Neural crest cell (in vitro differentiated cells): ENCODE results near the gene HYAL2. TPM values are rescaled to one million over a fixed set of nuclear protein-coding genes. Genes with fewer than 3 reads are reported as not detected.
A peak's percentile ranks its signal among the peaks of the same experiment; 100 is the strongest.

Experiments used
- DNase-seq: peaks from one replicate; pipeline ENCODE4 v3.0.0; 2021; ENCODE audit warnings: low read depth, mixed read lengths, low spot score
- H3K27ac Mint-ChIP-seq: one replicate; pipeline ENCODE4 v1.8.0; 2021; ENCODE audit warnings: mild to moderate bottlenecking, mixed read lengths; ENCODE audit not compliant: unreplicated experiment
- H3K27me3 Mint-ChIP-seq: 2 replicates; pipeline ENCODE4 v1.8.0; 2021; ENCODE audit warnings: low read depth, mild to moderate bottlenecking, mixed read lengths
- H3K36me3 Mint-ChIP-seq: 2 replicates; pipeline ENCODE4 v1.8.0; 2021; ENCODE audit warnings: low read depth, mild to moderate bottlenecking, mixed read lengths
- H3K4me1 Mint-ChIP-seq: 2 replicates; pipeline ENCODE4 v1.8.0; 2021; ENCODE audit warnings: mixed read lengths
- H3K4me3 Mint-ChIP-seq: one replicate; pipeline ENCODE4 v1.8.0; 2021; ENCODE audit warnings: mild to moderate bottlenecking, mixed read lengths
- H3K9me3 Mint-ChIP-seq: 2 replicates; pipeline ENCODE4 v1.8.0; 2021; ENCODE audit warnings: mixed read lengths
- CTCF ChIP-seq: fragments of 200-600 bp; sonication (generic); conservative IDR thresholded peaks from 2 replicates; pipeline ENCODE4 v1.5.0; 2021; ENCODE audit warnings: antibody characterized with exemption, mild to moderate bottlenecking
- total RNA-seq: library from RNA; stranded (reverse); gene quantifications from 2 replicates; pipeline ENCODE4 v1.2.1, GENCODE V29; 2021

The HYAL2 gene
- total RNA-seq, 1 donor from 2014 or later, result 78.0 TPM

- TF ChIP-seq CTCF, result no peak
- Mint-ChIP-seq H3K27me3 (no peaks in the 10 kb centered on the region), H3K9me3 (no peaks in the 10 kb centered on the region), H3K4me1 (peaks cover 44% of the 10 kb centered on the region), H3K36me3 (peaks cover 5% of the 10 kb centered on the region), H3K4me3 (peak overlapping the region; percentile 94), H3K27ac (no peak overlapping the region)
- DNase-seq, result no peak
Observed at GRCh38 chr3:50325113-50325480, 2.6 kb upstream of the HYAL2 start.

GRCh38 chr3:50324351-50325112 is 2.0 kb upstream of the HYAL2 start:
- peak overlapping the region; percentile 94 for H3K4me3 Mint-ChIP-seq
- peak; percentile 79 for DNase-seq
- H3K9me3 Mint-ChIP-seq, result no peaks in the 10 kb centered on the region
- TF ChIP-seq CTCF, result peak; percentile 81
- peaks cover 9% of the 10 kb centered on the region for H3K36me3 Mint-ChIP-seq
- no peak overlapping the region for H3K27ac Mint-ChIP-seq
- H3K4me1 Mint-ChIP-seq, result peaks cover 49% of the 10 kb centered on the region
- no peaks in the 10 kb centered on the region for H3K27me3 Mint-ChIP-seq

- no peak for TF ChIP-seq CTCF
- Mint-ChIP-seq H3K9me3 (no peaks in the 10 kb centered on the region), H3K27ac (no peak overlapping the region), H3K4me3 (peak overlapping the region; percentile 94), H3K27me3 (no peaks in the 10 kb centered on the region), H3K4me1 (peaks cover 58% of the 10 kb centered on the region), H3K36me3 (peaks cover 11% of the 10 kb centered on the region)
- DNase-seq, result no peak
Observed at GRCh38 chr3:50323614-50324199, 1.2 kb upstream of the HYAL2 start.

- peaks cover 58% of the 10 kb centered on the region for H3K4me1 Mint-ChIP-seq
- TF ChIP-seq CTCF, result no peak
- H3K9me3 Mint-ChIP-seq, result no peaks in the 10 kb centered on the region
- no peak overlapping the region for H3K27ac Mint-ChIP-seq
- no peaks in the 10 kb centered on the region for H3K27me3 Mint-ChIP-seq
- no peak for DNase-seq
- peaks cover 13% of the 10 kb centered on the region for H3K36me3 Mint-ChIP-seq
- H3K4me3 Mint-ChIP-seq, result peak overlapping the region; percentile 94
Observed at GRCh38 chr3:50323092-50323600, 601 bp upstream of the HYAL2 start.

- TF ChIP-seq CTCF, result no peak
- Mint-ChIP-seq H3K27me3 (no peaks in the 10 kb centered on the region), H3K27ac (peak overlapping the region; percentile 100), H3K36me3 (peaks cover 10% of the 10 kb centered on the region), H3K4me3 (peak overlapping the region; percentile 94), H3K4me1 (peaks cover 53% of the 10 kb centered on the region), H3K9me3 (no peaks in the 10 kb centered on the region)
- DNase-seq, result no peak
Observed at GRCh38 chr3:50322115-50322385, 495 bp downstream of the HYAL2 start.
